ENCODE data around the gene MSI2.

MSI2 gene

GRCh38 chr17:57654040-57654775 lies 397.9 kb downstream of the MSI2 start:
- no peak for DNase-seq

GRCh38 chr17:57655553-57655952 lies 399.2 kb downstream of the MSI2 start:
- DNase-seq: no peak

GRCh38 chr17:57657211-57657610 lies 400.9 kb downstream of the MSI2 start:
- DNase-seq: no peak

GRCh38 chr17:57662041-57662440 lies 405.7 kb downstream of the MSI2 start:
- no peak for DNase-seq

- peak; percentile 52 to 71 for DNase-seq
Measured at GRCh38 chr17:57662644-57663308, 406.5 kb downstream of the MSI2 start.

GRCh38 chr17:57663326-57664070 lies 407.2 kb downstream of the MSI2 start:
- DNase-seq: no peak

- DNase-seq: no peak
Measured at GRCh38 chr17:57665128-57665527, 408.8 kb downstream of the MSI2 start.

GRCh38 chr17:57665696-57666095 lies 409.4 kb downstream of the MSI2 start:
- peak in 1 of 2 donors; percentile 10 for DNase-seq

- peak in 1 of 2 donors; percentile 10 for DNase-seq
Measured at GRCh38 chr17:57666201-57666870, 410.0 kb downstream of the MSI2 start.

- DNase-seq: peak in 1 of 2 donors; percentile 6
Measured at GRCh38 chr17:57666946-57667345, 410.6 kb downstream of the MSI2 start.

- DNase-seq: peak in 1 of 2 donors; percentile 6
Measured at GRCh38 chr17:57667461-57667923, 411.2 kb downstream of the MSI2 start.

- DNase-seq: no peak
Measured at GRCh38 chr17:57668332-57668731, 412.0 kb downstream of the MSI2 start.

- DNase-seq: peak in 1 of 2 donors; percentile 10
Measured at GRCh38 chr17:57669671-57670529, 413.6 kb downstream of the MSI2 start.

- DNase-seq: peak in 1 of 2 donors; percentile 4
Measured at GRCh38 chr17:57670769-57671569, 414.6 kb downstream of the MSI2 start.

GRCh38 chr17:57671667-57672632 lies 415.6 kb downstream of the MSI2 start:
- DNase-seq: peak; percentile 74 to 80

- DNase-seq: no peak
Measured at GRCh38 chr17:57672971-57673370, 416.6 kb downstream of the MSI2 start.

- DNase-seq: no peak
Measured at GRCh38 chr17:57674894-57675293, 418.6 kb downstream of the MSI2 start.

- no peak for DNase-seq
Measured at GRCh38 chr17:57675427-57676387, 419.4 kb downstream of the MSI2 start.

GRCh38 chr17:57676543-57676942 lies 420.2 kb downstream of the MSI2 start:
- DNase-seq: no peak

Measured in CD4-positive, alpha-beta T cell treated with Interleukin-4 for 1 hour (primary cell).